H7 (cell line): ENCODE results near the gene OSBPL6. TPM values are rescaled to one million over a fixed set of nuclear protein-coding genes. Genes with fewer than 3 reads are reported as not detected.

Experiments
- DNase-seq: peaks from one replicate; pipeline ENCODE4 v3.0.0; 2012
- H3K27me3 ChIP-seq: 2 replicates; pipeline ENCODE4 v1.6.0; 2011; ENCODE audit warnings: mild to moderate bottlenecking, low read length; ENCODE audit not compliant: control insufficient read depth, insufficient read depth
- H3K36me3 ChIP-seq: replicated peaks from 2 replicates; pipeline ENCODE4 v1.5.1; 2011; ENCODE audit warnings: low read length; ENCODE audit not compliant: control insufficient read depth, insufficient read depth
- H3K4me3 ChIP-seq: 2 replicates; pipeline ENCODE4 v1.5.1; 2011; ENCODE audit warnings: low read depth, mild to moderate bottlenecking, control low read depth, low read length, moderate library complexity; ENCODE audit not compliant: insufficient read depth
- total RNA-seq: library from RNA; depleted of rRNA; stranded (reverse); fragments of >200 nt; shearing (Covaris generic); gene quantifications from 2 replicates; pipeline ENCODE4 v1.2.3, GENCODE V29; 2014

Gene OSBPL6
- total RNA-seq, 1 experiment from 2014 or later, result 9.2 TPM

DNA sequence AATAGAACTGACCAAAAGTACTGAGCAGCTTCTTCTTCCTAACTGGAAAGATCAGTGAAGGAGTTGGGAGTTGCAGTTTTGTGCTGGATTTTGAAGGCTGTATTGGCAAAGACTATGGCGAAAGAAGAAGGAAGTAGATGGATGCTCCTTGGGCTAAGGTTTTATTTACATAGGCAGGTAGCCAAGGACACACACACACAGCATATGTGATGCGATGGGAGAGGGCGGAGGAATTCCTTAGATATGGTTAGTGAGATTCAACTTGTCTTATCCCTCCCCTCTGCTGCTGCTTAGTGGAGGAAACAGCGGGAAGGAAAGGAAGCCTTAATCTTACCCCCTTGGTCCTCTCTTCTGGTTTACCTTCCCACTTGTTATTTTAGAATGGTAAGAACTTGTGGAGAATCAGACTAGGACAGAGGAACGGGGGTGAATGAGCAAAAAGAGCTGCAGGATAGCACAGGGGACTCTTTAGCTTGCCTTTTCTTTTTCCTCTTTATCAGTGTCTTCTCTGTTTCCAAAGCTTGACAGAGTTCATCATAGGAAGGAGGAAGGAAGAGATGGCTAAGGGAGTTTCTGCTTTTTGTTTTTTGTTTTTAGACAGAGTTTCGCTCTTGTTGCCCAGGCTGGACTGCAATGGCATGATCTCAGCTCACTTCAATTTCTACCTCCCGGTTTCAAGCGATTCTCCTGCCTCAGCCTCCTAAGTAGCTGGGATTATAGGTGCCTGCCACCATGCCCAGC, 87.9 kb downstream of the OSBPL6 start:
- no peaks in the 10 kb centered on the region for H3K27me3 ChIP-seq
- DNase-seq, result no peak
- H3K36me3 ChIP-seq, result no peaks in the 10 kb centered on the region
- no peak overlapping the region for H3K4me3 ChIP-seq

DNA sequence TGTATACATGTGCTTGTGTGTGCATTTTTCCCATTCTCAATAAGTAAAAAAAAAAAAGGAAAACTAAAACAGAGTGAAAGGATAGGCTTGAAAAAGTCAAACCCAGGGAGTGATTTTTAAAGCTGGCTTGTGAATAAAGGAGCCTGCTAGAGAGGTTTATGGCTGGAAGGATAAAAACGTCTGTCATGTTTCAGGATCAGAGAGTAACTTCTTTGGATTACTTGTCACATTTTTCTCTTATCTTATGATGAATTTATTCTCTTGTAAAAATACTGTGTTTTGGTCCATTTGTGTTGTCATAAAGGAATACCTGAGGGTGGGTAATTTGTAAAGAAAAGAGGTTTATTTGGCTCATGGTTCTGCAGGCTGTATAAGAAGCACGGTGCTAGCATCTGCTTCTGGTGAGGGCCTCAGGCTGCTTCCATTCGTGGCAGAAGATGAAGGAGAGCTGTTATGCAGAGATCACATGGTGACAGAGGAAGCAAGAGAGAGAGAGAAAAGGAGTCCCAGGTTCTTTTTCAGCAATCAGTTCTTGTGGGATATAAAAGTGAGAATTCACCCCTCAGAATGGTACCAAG, 89.1 kb downstream of the OSBPL6 start:
- no peak for DNase-seq
- Histone ChIP-seq H3K4me3 (no peak overlapping the region), H3K36me3 (no peaks in the 10 kb centered on the region), H3K27me3 (no peaks in the 10 kb centered on the region)

DNA sequence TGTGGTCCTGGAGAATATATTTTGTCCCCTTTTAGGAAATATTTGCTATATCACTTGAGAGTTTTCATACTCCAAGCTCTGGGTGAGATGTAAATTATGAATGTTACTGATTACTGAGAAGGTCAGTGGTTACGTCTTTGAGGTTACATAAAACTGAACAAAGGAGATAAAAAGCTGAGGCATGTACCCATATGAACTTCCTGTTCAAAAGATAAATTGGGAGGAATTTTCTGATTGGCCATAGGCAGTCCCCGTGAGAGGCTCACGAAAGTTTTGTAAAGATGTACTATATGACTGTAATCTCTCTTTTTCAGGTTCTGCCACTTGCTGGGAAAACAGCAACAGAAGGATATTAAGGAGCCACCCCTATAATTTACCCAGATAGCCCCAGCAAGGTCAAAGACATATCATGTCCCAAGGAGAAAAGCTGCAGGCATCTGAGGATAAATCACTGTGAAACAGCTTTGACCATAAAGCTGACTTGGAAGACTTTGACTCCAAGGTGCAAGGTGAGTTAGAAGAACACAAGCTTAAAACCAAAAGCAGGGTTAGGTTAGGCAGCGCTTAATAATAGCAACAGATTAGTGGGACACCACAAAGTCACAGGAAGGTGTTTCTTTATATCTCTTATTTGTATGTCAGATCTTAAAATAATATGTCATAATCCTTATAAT, 90.4 kb downstream of the OSBPL6 start:
- DNase-seq, result no peak
- Histone ChIP-seq H3K4me3 (no peak overlapping the region), H3K36me3 (no peaks in the 10 kb centered on the region), H3K27me3 (no peaks in the 10 kb centered on the region)

DNA sequence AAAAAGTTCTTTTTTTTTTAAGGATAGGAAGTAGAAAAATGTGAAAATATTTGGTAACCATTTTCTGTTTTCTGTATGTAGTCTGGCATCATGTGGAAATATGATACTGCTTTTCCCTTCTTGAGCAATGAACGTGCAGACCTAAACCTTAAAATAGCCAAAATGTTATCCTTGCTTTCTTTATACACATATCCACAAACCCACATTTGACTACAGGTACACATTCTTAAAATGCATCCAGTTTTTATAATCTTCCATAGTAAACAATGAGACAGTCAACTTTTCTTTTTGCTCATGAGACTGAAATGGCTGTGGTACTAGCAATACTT, 90.9 kb downstream of the OSBPL6 start:
- Histone ChIP-seq H3K27me3 (no peaks in the 10 kb centered on the region), H3K4me3 (no peak overlapping the region), H3K36me3 (no peaks in the 10 kb centered on the region)
- no peak for DNase-seq

DNA sequence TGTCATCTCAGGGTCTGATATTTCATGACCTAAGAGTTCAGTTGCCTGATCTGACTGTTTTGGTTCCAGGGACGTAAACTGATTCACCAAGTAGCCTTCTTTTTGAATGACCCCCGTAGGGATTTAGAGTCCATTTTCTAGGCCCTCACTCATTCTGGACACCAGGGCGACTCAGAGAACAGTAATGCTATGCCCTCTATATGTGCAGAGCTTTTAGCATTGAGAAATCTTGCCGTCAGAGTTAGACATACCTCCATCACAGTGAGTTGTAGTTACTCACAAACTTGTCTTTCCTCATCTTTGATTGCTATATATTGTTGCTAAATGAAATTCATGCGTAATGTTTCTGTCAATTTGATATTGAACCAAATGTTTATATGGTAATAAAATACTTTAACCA, 92.3 kb downstream of the OSBPL6 start:
- H3K4me3 ChIP-seq, result no peak overlapping the region
- H3K36me3 ChIP-seq, result no peaks in the 10 kb centered on the region
- H3K27me3 ChIP-seq, result no peaks in the 10 kb centered on the region
- no peak for DNase-seq

DNA sequence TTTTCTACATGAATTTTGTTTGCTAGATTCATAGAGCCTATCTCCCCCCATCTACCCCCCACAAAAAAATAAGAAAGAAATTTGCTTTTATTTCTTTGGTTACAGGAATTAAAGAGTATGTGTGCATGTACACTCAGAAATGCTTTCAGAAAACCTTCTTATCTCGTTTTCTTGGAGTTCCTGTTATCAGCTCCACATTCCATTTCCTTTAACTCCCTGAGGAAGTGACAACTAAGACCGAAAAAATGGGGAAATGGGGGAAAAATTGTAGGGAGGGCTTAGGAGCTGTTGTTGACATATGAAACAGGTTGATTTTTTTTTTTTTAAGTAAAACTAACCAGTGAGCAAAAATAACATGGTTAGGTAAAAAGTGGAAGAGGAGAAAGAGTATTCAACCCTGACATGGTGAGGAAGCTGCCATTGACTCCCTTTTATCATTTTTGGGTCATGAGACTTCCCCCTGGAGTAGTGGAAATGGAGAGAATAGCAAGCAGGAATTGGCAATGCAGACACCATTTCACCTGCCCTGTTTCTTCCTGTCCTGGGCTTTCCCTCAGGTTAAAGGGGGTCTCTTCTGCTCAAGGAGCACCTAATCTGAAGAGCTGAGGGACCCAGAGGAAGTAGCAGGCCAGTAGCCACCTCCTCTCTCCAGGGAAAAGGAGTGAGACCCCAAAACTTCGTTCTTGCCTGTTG, 93.5 kb downstream of the OSBPL6 start:
- H3K36me3 ChIP-seq, result no peaks in the 10 kb centered on the region
- DNase-seq, result no peak
- no peaks in the 10 kb centered on the region for H3K27me3 ChIP-seq
- H3K4me3 ChIP-seq, result no peak overlapping the region

DNA sequence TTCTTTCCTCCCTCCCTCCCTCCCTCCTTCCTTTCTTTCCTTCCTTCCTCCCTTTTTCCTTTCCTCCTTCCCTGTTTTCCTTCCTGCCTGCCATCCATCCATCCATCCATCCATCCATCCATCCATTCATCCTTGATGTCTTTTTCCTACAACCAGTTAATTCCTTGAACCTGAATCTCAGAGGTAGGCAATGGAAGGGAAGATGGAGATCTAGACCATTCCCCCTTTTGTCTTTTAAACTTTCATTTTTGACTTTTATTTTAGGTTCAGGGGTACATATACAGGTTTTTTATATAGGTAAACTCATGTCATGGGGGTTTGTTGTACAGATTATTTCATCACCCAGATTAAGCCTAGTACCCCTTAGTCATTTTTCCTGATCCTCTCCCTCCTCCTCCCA, 97.4 kb downstream of the OSBPL6 start:
- Histone ChIP-seq H3K36me3 (no peaks in the 10 kb centered on the region), H3K4me3 (no peak overlapping the region), H3K27me3 (no peaks in the 10 kb centered on the region)
- DNase-seq, result no peak

DNA sequence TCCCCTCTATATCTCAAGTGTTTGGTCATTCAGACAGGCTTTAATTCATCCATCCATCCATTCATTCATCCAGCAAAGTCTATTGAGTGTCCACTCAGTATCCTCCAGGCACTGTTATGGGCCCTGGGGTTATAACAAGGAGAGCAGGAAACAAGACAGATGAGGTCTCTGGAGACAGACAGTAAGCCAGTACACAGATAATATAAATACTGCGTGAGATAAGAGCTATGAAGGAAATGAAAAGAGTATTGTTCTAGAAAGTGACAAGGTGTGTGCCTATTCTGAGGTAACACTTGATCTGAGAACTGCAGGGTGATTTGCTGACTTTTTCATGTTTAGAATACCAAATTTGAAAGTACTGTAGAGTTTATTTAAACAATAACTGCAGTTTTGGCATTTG, 98.3 kb downstream of the OSBPL6 start:
- H3K27me3 ChIP-seq, result no peaks in the 10 kb centered on the region
- no peaks in the 10 kb centered on the region for H3K36me3 ChIP-seq
- H3K4me3 ChIP-seq, result no peak overlapping the region
- no peak for DNase-seq

DNA sequence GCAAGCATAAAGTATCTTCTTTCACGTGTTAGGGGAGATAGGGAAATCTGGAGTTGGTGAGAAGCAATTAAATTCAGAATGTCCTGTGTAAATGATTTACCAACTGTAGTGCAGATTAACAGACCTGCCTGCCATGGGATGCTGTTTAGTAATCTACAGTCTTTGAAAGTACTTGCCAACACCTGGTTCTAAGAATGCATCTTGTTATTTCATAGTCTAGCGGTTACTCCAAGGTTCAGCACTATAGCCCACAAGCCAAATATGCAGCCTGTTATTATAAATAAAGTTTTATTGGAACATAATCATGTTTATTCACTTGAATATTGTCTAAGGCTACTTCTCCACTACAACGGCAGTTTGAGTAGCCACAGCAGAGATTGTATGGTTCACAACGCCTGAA, 100.8 kb downstream of the OSBPL6 start:
- no peak for DNase-seq
- H3K4me3 ChIP-seq, result no peak overlapping the region
- no peaks in the 10 kb centered on the region for H3K36me3 ChIP-seq
- H3K27me3 ChIP-seq, result no peaks in the 10 kb centered on the region

DNA sequence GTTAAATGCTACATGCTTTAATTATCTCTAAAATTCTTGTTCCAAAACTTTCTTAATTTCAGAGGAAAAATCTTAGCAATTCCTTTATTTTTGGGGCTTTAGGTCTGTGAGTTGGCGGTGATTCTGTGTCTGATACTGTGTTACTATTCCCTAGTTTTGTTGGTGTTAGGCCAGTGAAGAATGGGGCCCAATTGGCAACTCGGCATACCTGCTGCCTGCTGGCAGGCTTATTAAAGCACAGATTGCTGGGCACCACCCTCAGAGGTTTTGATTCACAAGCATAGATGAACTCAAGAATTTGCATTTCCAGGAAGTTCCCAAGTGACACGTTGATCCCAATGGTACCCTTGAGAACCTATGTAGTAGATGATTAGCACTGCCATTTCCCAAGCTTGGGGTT, 101.6 kb downstream of the OSBPL6 start:
- H3K4me3 ChIP-seq, result no peak overlapping the region
- no peaks in the 10 kb centered on the region for H3K27me3 ChIP-seq
- no peak for DNase-seq
- H3K36me3 ChIP-seq, result no peaks in the 10 kb centered on the region

DNA sequence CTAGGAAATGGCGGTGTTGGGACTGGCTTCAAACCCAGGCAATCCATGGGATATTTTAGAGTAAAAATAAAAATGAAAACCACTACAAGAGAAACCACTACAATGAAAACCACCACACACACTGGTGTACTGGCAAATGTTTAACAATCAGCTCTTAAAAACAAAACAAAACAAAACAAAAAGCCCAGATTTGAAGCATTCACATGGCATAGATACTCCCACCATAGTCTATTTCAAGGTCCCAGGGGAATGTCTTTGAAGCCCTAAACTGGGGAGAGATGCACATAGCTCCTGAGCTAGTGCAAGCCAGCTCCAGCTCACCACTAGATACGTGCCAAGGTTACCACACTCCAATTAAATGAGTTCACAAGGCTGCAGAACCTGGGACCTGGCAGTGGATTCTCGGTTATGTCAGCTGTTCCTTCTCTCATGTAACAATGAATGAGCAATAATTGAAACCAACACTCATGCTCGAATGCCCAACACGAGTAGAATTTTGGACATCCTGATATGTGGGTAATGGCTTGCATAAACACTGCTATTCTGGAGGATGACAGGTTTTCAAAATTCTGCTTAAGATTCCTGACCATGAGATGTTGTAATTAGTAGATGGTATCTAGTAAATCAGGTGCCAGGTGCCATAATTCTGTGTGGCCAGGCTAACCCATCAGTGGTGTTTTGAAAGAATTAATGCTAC, 102.2 kb downstream of the OSBPL6 start:
- no peaks in the 10 kb centered on the region for H3K27me3 ChIP-seq
- H3K36me3 ChIP-seq, result no peaks in the 10 kb centered on the region
- DNase-seq, result no peak
- H3K4me3 ChIP-seq, result no peak overlapping the region

DNA sequence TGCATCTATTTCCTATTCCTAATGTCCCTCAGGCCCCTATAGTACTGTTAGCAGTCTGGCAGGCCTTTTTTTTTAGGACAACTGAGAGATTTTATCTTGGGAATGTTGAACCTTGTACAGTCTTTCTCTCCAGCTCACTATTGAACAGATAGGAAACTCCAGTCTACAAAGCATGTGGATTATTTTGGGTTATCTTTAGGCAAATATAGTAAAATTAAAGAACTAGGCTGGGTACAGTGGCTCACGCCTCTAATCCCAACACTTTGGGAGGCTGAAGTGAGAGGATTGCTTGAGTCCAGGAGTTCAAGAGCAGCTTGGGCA, 102.7 kb downstream of the OSBPL6 start:
- no peak overlapping the region for H3K4me3 ChIP-seq
- DNase-seq, result no peak
- H3K36me3 ChIP-seq, result no peaks in the 10 kb centered on the region
- H3K27me3 ChIP-seq, result no peaks in the 10 kb centered on the region

DNA sequence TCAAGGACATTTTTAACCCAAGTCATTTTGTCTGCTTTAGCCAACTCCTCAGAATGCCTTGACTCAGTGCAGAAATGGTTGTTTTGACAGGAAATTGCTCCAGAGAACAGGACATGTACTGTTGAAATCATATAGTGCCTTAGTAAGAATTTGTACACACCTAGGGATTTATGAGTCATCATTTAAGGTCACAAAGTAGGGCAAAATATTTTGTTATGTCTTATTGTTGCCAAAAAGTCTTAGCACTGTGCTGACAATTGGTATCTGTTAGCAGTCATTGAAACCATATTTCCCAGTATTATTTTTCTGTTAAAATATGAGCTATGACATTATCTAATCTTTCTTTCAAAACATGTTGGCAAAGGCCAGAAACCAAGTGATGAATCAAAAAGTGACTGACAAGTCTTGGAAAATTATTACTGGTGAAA, 104.5 kb downstream of the OSBPL6 start:
- Histone ChIP-seq H3K27me3 (no peaks in the 10 kb centered on the region), H3K36me3 (no peaks in the 10 kb centered on the region), H3K4me3 (no peak overlapping the region)
- no peak for DNase-seq

DNA sequence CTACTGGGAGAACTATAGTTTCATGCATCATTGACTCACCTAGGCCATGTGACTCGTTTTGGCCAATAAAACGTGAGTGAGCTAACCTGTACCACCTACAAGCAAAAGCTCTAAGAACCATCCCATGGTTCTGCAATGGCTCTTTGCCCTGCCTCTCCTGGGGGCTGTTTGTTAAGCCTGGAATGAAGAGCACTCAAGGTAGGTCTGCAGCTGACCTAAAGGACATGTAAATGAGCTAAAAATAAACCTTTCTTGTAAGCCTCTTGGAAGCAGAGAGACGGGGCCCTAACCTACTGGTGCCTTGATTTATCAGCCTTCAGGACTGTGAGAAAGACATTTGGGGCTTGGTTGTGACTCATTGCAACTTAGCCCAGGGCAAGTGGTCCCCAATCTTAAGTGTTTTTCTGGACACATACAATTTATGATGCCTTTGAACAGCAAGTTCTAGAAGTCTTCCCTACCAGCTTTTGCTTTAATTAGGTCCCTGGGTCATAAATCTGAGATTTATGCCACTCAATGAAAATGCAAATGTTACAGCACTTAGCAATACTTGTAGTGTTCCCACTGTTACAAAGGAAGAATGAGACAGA, 107.4 kb downstream of the OSBPL6 start:
- Histone ChIP-seq H3K36me3 (no peaks in the 10 kb centered on the region), H3K27me3 (no peaks in the 10 kb centered on the region)
- DNase-seq, result no peak

More for the DNA sequence above, 107.4 kb downstream of the OSBPL6 start:
- H3K4me3 ChIP-seq, result no peak overlapping the region
